GM10266 (cell line): Measurements from ENCODE around the gene PYCR2.
A peak's percentile ranks its signal among the peaks of the same experiment; 100 is the strongest.

Source experiments
- DNase-seq: peaks from one replicate; pipeline ENCODE4 v3.0.0; 2012; ENCODE audit errors: extremely low spot score
- TF ChIP-seq, protein P1 (sequence below): IDR thresholded peaks from 2 replicates; pipeline ENCODE4 v1.5.1; 2012; ENCODE audit warnings: mild to moderate bottlenecking, low read depth; ENCODE audit not compliant: control insufficient read depth, insufficient read depth; ENCODE audit errors: missing control alignments

Gene PYCR2

DNA sequence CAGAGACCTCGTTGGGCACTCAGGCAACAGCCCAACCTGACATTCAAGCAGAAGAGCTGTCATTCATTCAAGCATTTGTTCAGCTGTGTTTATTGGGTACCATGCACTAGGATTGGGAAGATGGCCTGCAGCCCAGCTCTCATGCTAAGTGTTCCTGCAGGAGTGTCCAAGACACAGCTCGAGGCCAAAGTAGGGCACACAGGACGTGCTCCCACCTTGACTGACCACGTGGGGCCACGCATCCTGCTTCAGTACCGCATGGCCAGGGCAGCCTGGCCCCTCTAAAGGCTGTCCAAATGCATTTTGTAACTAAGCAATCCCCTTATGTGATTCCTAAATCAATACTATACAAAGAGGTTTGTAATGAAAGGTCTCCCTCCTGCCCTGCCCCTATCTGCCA lies 9.7 kb downstream of the PYCR2 start:
- TF ChIP-seq, protein P1, sequence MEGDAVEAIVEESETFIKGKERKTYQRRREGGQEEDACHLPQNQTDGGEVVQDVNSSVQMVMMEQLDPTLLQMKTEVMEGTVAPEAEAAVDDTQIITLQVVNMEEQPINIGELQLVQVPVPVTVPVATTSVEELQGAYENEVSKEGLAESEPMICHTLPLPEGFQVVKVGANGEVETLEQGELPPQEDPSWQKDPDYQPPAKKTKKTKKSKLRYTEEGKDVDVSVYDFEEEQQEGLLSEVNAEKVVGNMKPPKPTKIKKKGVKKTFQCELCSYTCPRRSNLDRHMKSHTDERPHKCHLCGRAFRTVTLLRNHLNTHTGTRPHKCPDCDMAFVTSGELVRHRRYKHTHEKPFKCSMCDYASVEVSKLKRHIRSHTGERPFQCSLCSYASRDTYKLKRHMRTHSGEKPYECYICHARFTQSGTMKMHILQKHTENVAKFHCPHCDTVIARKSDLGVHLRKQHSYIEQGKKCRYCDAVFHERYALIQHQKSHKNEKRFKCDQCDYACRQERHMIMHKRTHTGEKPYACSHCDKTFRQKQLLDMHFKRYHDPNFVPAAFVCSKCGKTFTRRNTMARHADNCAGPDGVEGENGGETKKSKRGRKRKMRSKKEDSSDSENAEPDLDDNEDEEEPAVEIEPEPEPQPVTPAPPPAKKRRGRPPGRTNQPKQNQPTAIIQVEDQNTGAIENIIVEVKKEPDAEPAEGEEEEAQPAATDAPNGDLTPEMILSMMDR: no peak
- DNase-seq: no peak

GRCh38 chr1:225911191-225912130 lies 12.6 kb downstream of the PYCR2 start:
- DNase-seq: peak; percentile 81
- TF ChIP-seq, protein P1: peak; percentile 83

DNA sequence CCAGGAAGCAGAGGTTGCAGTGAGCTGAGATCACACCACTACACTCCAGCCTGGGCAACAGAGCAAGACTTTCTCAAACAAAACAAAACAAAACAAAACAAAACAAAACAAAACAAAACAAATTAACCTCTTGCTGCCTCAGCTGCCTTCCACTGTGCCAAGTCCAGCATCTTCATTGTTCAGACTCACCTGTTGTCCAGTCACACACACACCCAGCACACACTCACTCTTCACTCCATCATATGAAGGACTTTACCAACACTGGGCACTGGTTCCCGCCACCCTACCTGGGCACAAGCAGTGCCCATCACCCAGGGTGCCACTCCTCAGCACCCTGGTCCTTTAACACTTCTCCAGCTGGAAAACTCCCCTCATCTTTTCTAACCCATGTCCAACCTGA lies 14.6 kb downstream of the PYCR2 start:
- DNase-seq: no peak
- TF ChIP-seq, protein P1: no peak

DNA sequence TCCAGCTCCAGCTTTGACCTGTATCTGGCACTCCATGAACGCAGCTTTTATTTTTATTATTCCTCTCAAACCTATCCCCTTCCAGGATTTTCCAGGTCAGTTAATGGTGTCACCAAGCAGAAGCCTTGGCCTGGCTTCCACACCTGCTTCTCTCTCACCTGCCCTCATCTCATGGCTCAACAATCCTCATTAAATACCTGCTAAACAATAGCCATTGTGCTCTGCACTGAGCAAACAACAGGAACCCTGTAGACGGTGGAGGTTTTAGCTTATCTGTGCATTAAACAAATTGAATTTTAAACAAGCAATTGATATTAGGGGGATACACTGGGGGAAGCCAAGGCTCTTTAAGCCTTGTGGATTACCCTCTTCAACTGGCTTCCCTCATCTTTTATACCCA lies 15.3 kb downstream of the PYCR2 start:
- no peak for DNase-seq
- TF ChIP-seq, protein P1: no peak

- no peak for DNase-seq
- TF ChIP-seq, protein P1: no peak
Observed at GRCh38 chr1:225908013-225908640, 15.9 kb downstream of the PYCR2 start.

- TF ChIP-seq, protein P1: no peak
- no peak for DNase-seq
Observed at GRCh38 chr1:225907341-225907740, 16.7 kb downstream of the PYCR2 start.

GRCh38 chr1:225906467-225906866 lies 17.6 kb downstream of the PYCR2 start:
- no peak for DNase-seq
- TF ChIP-seq, protein P1: no peak
